Effector memory CD4-positive, alpha-beta T cell (primary cell): Measurements from ENCODE around the gene SYNDIG1.

Experiments
- DNase-seq, 3 donors: peaks; one replicate each; pipeline ENCODE4 v3.0.0-alpha.2; 2020
- H3K27ac ChIP-seq: 2 replicates; pipeline ENCODE4 v1.7.0; 2013; ENCODE audit warnings: mild to moderate bottlenecking, low read length, moderate library complexity; ENCODE audit not compliant: insufficient read depth, poor library complexity, severe bottlenecking
- H3K27me3 ChIP-seq: replicated peaks from 2 replicates; pipeline ENCODE4 v1.7.0; 2013; ENCODE audit warnings: mild to moderate bottlenecking, low read length; ENCODE audit not compliant: insufficient read depth, control insufficient read depth, poor library complexity, severe bottlenecking
- H3K36me3 ChIP-seq: 2 replicates; pipeline ENCODE4 v1.7.0; 2013; ENCODE audit warnings: mild to moderate bottlenecking, low read length, moderate library complexity; ENCODE audit not compliant: control insufficient read depth, insufficient read depth
- H3K4me1 ChIP-seq: 2 replicates; pipeline ENCODE4 v1.7.0; 2013; ENCODE audit warnings: low read length, mild to moderate bottlenecking; ENCODE audit not compliant: control insufficient read depth, insufficient read depth, poor library complexity, severe bottlenecking
- H3K4me3 ChIP-seq: 2 replicates; pipeline ENCODE4 v1.7.0; 2013; ENCODE audit warnings: low read length, low read depth, mild to moderate bottlenecking; ENCODE audit not compliant: insufficient read depth, poor library complexity, severe bottlenecking
- H3K9me3 ChIP-seq: 2 replicates; pipeline ENCODE4 v1.7.0; 2013; ENCODE audit warnings: mild to moderate bottlenecking, low read length, moderate library complexity; ENCODE audit not compliant: control insufficient read depth

SYNDIG1 gene

DNA sequence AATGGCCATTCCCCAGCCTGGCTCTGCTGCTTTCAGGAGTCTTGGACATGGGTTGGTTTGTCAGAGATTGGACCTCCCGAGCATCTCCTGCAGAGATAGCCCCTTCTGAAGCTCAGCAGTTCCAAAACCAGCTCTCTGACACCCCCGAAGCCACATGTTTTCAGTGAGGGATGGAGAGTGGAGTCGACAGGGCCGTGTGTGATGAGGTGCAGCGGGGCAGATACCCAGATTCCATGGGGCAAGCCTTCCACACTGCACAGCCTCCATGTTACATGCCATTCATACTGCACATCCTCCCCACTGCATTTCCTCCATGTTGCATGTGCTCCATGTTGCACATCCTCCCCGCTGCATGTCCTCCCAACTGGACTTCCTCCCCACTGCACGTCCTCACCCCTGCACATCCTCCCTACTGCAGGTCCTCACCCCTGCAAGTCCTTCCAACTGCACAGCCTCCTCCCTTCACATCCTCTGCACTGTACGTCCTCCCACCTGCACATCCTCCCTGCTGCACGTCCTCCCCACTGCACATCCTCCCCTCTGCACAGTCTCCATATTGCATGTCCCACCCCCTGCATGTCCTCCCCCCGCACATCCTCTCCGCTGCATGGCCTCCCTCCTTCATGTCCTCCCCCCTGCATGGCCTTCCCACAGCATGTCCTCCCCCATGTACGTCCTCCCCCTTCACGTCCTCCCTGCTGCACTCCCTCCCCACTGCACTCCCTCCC lies 112.2 kb downstream of the SYNDIG1 start:
- Histone ChIP-seq H3K36me3 (no peaks in the 10 kb centered on the region), H3K9me3 (no peaks in the 10 kb centered on the region), H3K27ac (no peak overlapping the region), H3K4me1 (no peaks in the 10 kb centered on the region), H3K4me3 (no peak overlapping the region), H3K27me3 (no peaks in the 10 kb centered on the region)
- no peak for DNase-seq

DNA sequence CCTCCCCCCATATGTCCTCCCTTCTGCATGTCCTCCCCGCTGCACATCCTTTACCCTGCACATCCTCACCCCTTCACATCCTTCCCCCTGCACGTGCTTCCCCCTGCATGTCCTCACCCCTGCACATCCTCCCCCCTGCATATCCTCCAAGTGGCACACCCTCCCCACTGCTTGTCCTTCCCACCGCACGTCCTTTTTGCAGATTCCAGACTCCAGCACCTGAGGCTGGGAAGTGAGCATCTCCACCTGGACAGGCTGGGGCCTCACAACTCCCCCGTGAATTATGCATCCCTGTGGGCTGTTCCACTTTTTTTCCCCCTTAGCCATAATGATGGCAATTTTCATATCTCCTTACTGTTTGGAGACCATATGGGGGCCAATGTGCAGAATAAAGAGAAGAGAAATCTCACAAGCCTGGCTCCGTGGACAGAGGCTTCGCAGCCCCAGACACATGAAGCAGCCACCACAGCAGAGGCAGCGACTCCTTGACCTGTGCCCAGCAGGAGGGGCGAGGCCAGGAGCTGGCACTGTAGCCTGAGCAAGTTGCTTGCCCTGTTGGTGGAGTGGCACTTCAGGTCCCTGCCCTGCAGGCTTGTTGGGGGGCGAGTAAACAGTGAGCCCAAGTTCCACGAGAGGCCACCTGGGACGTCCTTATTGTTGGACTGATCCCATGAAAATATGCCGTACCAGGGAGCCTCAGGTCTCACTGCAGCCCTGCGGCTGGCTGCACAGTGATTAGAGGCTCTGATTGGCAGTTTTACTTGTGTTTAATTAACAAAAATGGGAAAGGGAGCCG lies 113.1 kb downstream of the SYNDIG1 start:
- Histone ChIP-seq H3K4me3 (no peak overlapping the region), H3K9me3 (no peaks in the 10 kb centered on the region)
- no peak for DNase-seq

GRCh38 chr20:24583169-24583792 lies 113.9 kb downstream of the SYNDIG1 start:
- no peaks in the 10 kb centered on the region for H3K27me3 ChIP-seq

More for the DNA sequence above, 113.1 kb downstream of the SYNDIG1 start:
- Histone ChIP-seq H3K27me3 (no peaks in the 10 kb centered on the region), H3K4me1 (no peaks in the 10 kb centered on the region), H3K36me3 (no peaks in the 10 kb centered on the region), H3K27ac (no peak overlapping the region)

GRCh38 chr20:24584078-24584477 lies 114.6 kb downstream of the SYNDIG1 start:
- Histone ChIP-seq H3K36me3 (no peaks in the 10 kb centered on the region), H3K9me3 (no peaks in the 10 kb centered on the region), H3K27me3 (no peaks in the 10 kb centered on the region), H3K4me1 (no peaks in the 10 kb centered on the region), H3K4me3 (no peak overlapping the region), H3K27ac (no peak overlapping the region)
- no peak for DNase-seq

More at GRCh38 chr20:24583169-24583792, 113.9 kb downstream of the SYNDIG1 start:
- no peak overlapping the region for H3K27ac ChIP-seq
- H3K4me3 ChIP-seq, result no peak overlapping the region
- no peak for DNase-seq
- H3K36me3 ChIP-seq, result no peaks in the 10 kb centered on the region
- no peaks in the 10 kb centered on the region for H3K4me1 ChIP-seq
- no peaks in the 10 kb centered on the region for H3K9me3 ChIP-seq

- DNase-seq, result no peak
- Histone ChIP-seq H3K27ac (no peak overlapping the region), H3K36me3 (no peaks in the 10 kb centered on the region), H3K27me3 (no peaks in the 10 kb centered on the region), H3K9me3 (no peaks in the 10 kb centered on the region), H3K4me3 (no peak overlapping the region), H3K4me1 (no peaks in the 10 kb centered on the region)
Measured at GRCh38 chr20:24584538-24585356, 115.3 kb downstream of the SYNDIG1 start.

DNA sequence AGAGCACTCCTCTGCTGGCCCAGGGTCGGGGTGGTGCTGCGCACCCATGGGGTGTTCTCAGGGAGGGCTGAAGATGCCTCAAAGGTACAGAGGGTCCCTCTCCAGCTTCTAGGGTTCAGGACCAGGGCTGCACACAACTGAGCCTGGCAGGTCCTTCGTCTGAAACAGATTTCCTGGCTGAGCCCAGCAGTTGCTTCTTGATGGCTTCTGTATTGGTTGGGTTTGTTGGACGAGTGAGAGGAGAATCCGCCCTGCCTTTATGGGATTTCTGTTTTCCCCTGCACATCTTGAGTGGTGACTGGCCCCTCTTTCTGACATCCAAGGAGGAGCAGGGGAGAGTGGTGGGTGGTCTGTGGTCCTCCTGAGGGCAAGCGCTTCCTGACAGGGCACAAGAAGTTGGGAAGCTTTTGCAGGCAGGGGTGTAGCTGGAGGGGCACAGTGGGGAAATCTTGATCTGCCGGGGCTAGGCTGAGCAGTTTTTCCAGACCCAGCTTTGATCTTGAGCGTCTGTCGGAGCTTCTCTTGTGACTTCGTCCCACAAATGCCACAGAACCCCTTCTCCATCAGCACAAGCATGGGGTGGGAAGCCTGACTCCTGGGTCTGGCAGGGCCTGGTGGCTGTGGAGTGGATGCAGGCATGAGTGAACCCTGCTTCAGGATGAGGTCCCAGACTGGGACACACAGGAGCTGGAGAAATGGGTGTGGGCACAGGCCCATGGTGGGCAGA lies 116.5 kb downstream of the SYNDIG1 start:
- H3K27ac ChIP-seq, result no peak overlapping the region
- H3K36me3 ChIP-seq, result no peaks in the 10 kb centered on the region
- no peaks in the 10 kb centered on the region for H3K4me1 ChIP-seq
- H3K27me3 ChIP-seq, result no peaks in the 10 kb centered on the region
- H3K4me3 ChIP-seq, result no peak overlapping the region
- no peaks in the 10 kb centered on the region for H3K9me3 ChIP-seq
- DNase-seq, result no peak

DNA sequence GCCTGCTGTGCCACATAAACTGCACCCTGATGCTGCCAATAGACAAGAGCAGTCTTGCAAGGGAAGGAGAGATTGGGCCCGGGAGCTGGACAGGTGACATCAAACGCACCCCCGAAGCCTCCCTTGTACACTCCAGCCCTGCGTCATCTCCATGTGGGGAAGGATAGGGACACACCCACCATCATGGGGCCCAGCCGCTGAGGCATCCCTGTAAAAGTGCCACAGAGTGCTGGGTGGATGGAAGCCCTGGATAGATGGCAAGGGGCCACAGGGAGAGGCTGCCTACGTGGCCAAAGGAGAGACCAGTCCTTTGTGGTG lies 117.1 kb downstream of the SYNDIG1 start:
- Histone ChIP-seq H3K4me3 (no peak overlapping the region), H3K36me3 (no peaks in the 10 kb centered on the region), H3K27ac (no peak overlapping the region), H3K9me3 (no peaks in the 10 kb centered on the region), H3K4me1 (no peaks in the 10 kb centered on the region), H3K27me3 (no peaks in the 10 kb centered on the region)
- no peak for DNase-seq

DNA sequence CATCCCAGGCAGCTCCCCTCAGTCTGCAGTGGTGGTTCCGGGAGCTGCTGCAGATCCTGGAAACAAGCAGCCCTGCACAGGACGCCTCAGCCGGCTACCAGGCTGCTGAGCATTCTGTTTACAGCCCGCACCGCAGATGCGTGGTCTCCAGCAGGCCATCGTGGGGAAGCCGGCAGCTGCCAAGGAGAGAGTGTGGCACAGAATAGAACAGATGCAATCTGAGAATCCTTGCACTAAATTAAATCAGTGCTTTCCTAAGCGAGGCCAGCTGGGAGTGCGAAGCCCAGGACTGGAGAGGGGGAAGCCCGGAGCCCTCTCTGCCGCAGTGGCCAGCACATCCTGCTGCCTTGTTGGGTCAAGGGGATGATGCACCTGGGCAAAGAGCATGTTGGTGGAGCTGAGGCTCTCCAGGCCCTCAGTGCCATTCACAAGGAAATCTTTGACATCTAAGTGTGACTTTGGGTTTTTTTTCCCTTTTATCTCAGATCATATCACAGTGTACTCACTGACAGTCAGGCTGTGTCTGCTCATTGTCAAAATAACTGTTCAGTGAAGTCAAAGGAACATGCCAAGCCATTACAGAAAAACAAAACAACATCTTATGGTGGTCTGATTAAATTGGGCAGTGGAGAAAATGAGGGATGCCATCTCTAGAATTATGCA lies 118.1 kb downstream of the SYNDIG1 start:
- H3K36me3 ChIP-seq, result no peaks in the 10 kb centered on the region
- H3K4me1 ChIP-seq, result no peaks in the 10 kb centered on the region
- H3K27ac ChIP-seq, result no peak overlapping the region
- DNase-seq, result no peak
- no peaks in the 10 kb centered on the region for H3K9me3 ChIP-seq
- no peak overlapping the region for H3K4me3 ChIP-seq
- H3K27me3 ChIP-seq, result no peaks in the 10 kb centered on the region

DNA sequence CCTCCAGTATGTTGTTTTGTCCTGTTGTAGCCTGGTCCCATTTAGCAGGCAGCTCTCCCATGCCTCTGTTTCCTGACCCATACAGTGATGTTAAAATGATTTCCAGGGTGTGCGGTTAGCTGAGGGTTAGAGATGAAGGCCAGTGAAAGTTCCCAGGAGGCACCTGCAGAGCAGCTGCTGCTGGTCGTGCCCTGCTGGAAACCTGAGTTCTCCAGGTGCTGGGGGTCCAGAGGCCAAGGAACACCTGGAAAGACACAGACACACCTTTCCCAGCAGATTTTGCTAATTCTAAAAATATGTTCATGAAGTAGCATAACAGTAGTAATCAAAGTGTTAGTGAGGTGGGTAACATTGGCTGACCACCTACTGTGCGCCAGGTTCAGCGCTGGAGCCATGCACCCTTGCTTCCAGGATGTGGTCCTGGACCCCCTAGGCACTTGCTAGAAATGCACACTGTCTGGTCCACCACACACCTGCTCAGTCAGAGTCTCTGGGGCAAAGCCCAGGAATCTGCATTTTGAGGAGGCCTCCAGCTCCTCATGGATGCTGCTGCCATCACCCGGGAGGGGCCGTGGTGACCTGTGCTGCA lies 118.7 kb downstream of the SYNDIG1 start:
- H3K4me3 ChIP-seq, result no peak overlapping the region
- no peaks in the 10 kb centered on the region for H3K4me1 ChIP-seq
- no peaks in the 10 kb centered on the region for H3K27me3 ChIP-seq
- DNase-seq, result no peak
- no peak overlapping the region for H3K27ac ChIP-seq
- H3K9me3 ChIP-seq, result no peaks in the 10 kb centered on the region
- no peaks in the 10 kb centered on the region for H3K36me3 ChIP-seq
